GM18873 (cell line): ENCODE data around the gene ZNF618.

Source experiments
- ATAC-seq: cut with Tn5 transposase; IDR thresholded peaks from one replicate; pipeline ENCODE4 v1.9.1; 2021; ENCODE audit warnings: mild to moderate bottlenecking, moderate library complexity, moderate number of reproducible peaks; ENCODE audit not compliant: unreplicated experiment, low FRiP score

Gene ZNF618

GRCh38 chr9:113882181-113882580, 6.1 kb downstream of the ZNF618 start:
- no peak for ATAC-seq

- ATAC-seq: no peak
Observed at GRCh38 chr9:113882636-113883164, 6.6 kb downstream of the ZNF618 start.

GRCh38 chr9:113885183-113886025, 9.3 kb downstream of the ZNF618 start:
- ATAC-seq: no peak

- no peak for ATAC-seq
Observed at GRCh38 chr9:113886026-113886369, 9.9 kb downstream of the ZNF618 start.

- no peak for ATAC-seq
Observed at GRCh38 chr9:113886466-113886865, 10.4 kb downstream of the ZNF618 start.

- ATAC-seq: no peak
Observed at GRCh38 chr9:113886933-113887332, 10.8 kb downstream of the ZNF618 start.

- ATAC-seq: no peak
Observed at GRCh38 chr9:113887436-113887835, 11.3 kb downstream of the ZNF618 start.

- no peak for ATAC-seq
Observed at GRCh38 chr9:113888336-113888735, 12.2 kb downstream of the ZNF618 start.

GRCh38 chr9:113888976-113889375, 12.9 kb downstream of the ZNF618 start:
- no peak for ATAC-seq

- no peak for ATAC-seq
Observed at GRCh38 chr9:113890704-113891103, 14.6 kb downstream of the ZNF618 start.

GRCh38 chr9:113892861-113893491, 16.9 kb downstream of the ZNF618 start:
- no peak for ATAC-seq

GRCh38 chr9:113894166-113894565, 18.1 kb downstream of the ZNF618 start:
- ATAC-seq: no peak

- no peak for ATAC-seq
Observed at GRCh38 chr9:113895526-113895925, 19.4 kb downstream of the ZNF618 start.

- no peak for ATAC-seq
Observed at GRCh38 chr9:113896713-113897112, 20.6 kb downstream of the ZNF618 start.

GRCh38 chr9:113898151-113898550, 22.0 kb downstream of the ZNF618 start:
- ATAC-seq: no peak

- ATAC-seq: no peak
Observed at GRCh38 chr9:113898596-113898995, 22.5 kb downstream of the ZNF618 start.

GRCh38 chr9:113899205-113899604, 23.1 kb downstream of the ZNF618 start:
- ATAC-seq: no peak

- no peak for ATAC-seq
Observed at GRCh38 chr9:113901221-113901688, 25.1 kb downstream of the ZNF618 start.

- no peak for ATAC-seq
Observed at GRCh38 chr9:113903514-113904077, 27.5 kb downstream of the ZNF618 start.

GRCh38 chr9:113906411-113907110, 30.5 kb downstream of the ZNF618 start:
- ATAC-seq: no peak

- ATAC-seq: no peak
Observed at GRCh38 chr9:113907282-113907681, 31.2 kb downstream of the ZNF618 start.
